Stomach smooth muscle (tissue), 2 donors: ENCODE data around the gene SCUBE1.

Source experiments
- H3K27ac ChIP-seq: one replicate; pipeline ENCODE4 v1.7.0; 2013; ENCODE audit warnings: mild to moderate bottlenecking, low read length, inconsistent platforms
- H3K27me3 ChIP-seq, 2 donors: one replicate each; pipeline ENCODE4 v1.7.0; 2013; ENCODE audit warnings: low read length in 2 of 2; ENCODE audit not compliant: insufficient read depth in 2 of 2, control insufficient read depth in 1 of 2
- H3K36me3 ChIP-seq, 2 donors: one replicate each; pipeline ENCODE4 v1.7.0; 2013; ENCODE audit warnings: low read length in 2 of 2; ENCODE audit not compliant: control insufficient read depth in 2 of 2, insufficient read depth in 2 of 2
- H3K4me1 ChIP-seq: one replicate; pipeline ENCODE4 v1.7.0; 2013; ENCODE audit warnings: low read length; ENCODE audit not compliant: control insufficient read depth, insufficient read depth
- H3K4me3 ChIP-seq, 2 donors: one replicate each; pipeline ENCODE4 v1.7.0; 2013; ENCODE audit warnings: low read length in 2 of 2
- H3K9ac ChIP-seq, 2 donors: one replicate each; pipeline ENCODE4 v1.7.0; 2013; ENCODE audit warnings: low read length in 2 of 2, mild to moderate bottlenecking in 1 of 2
- H3K9me3 ChIP-seq, 2 donors: one replicate each; pipeline ENCODE4 v1.7.0; 2013; ENCODE audit warnings: low read length in 2 of 2; ENCODE audit not compliant: control insufficient read depth in 2 of 2
- donor health status: healthy.
- donor health status: Pancreatic carcinoma.

SCUBE1 gene

GRCh38 chr22:43327157-43327438, 16.1 kb downstream of the SCUBE1 start:
- no peak overlapping the region for H3K4me3 ChIP-seq
- no peak overlapping the region for H3K9ac ChIP-seq
- H3K36me3 ChIP-seq = no peaks in the 10 kb centered on the region
- no peak overlapping the region for H3K27ac ChIP-seq
- peaks cover 38% of the 10 kb centered on the region for H3K4me1 ChIP-seq
- H3K9me3 ChIP-seq = no peaks in the 10 kb centered on the region
- no peaks in the 10 kb centered on the region for H3K27me3 ChIP-seq

GRCh38 chr22:43326331-43327156, 16.6 kb downstream of the SCUBE1 start:
- no peaks in the 10 kb centered on the region for H3K36me3 ChIP-seq
- H3K4me1 ChIP-seq = peaks cover 36% of the 10 kb centered on the region
- no peaks in the 10 kb centered on the region for H3K27me3 ChIP-seq
- H3K4me3 ChIP-seq = no peak overlapping the region
- no peak overlapping the region for H3K27ac ChIP-seq
- H3K9ac ChIP-seq = no peak overlapping the region
- H3K9me3 ChIP-seq = no peaks in the 10 kb centered on the region

- Histone ChIP-seq H3K4me3 (no peak overlapping the region), H3K4me1 (peaks cover 30% of the 10 kb centered on the region), H3K36me3 (no peaks in the 10 kb centered on the region)
These were observed 18.0 kb downstream of the SCUBE1 start for GRCh38 chr22:43325176-43325575.

GRCh38 chr22:43320943-43321900, 21.9 kb downstream of the SCUBE1 start:
- H3K4me3 ChIP-seq = no peak overlapping the region
- no peaks in the 10 kb centered on the region for H3K36me3 ChIP-seq
- peaks cover 39% of the 10 kb centered on the region for H3K4me1 ChIP-seq

More at GRCh38 chr22:43325176-43325575, 18.0 kb downstream of the SCUBE1 start:
- Histone ChIP-seq H3K27me3 (no peaks in the 10 kb centered on the region), H3K9ac (no peak overlapping the region), H3K27ac (no peak overlapping the region), H3K9me3 (no peaks in the 10 kb centered on the region)

GRCh38 chr22:43319661-43320486, 23.3 kb downstream of the SCUBE1 start:
- no peaks in the 10 kb centered on the region for H3K9me3 ChIP-seq
- H3K27ac ChIP-seq = peak overlapping the region; percentile 49

More at GRCh38 chr22:43320943-43321900, 21.9 kb downstream of the SCUBE1 start:
- Histone ChIP-seq H3K27ac (peak overlapping the region; percentile 49), H3K9me3 (no peaks in the 10 kb centered on the region), H3K27me3 (no peaks in the 10 kb centered on the region), H3K9ac (no peak overlapping the region)

GRCh38 chr22:43317239-43317638, 25.9 kb downstream of the SCUBE1 start:
- peaks cover 65% of the 10 kb centered on the region for H3K4me1 ChIP-seq
- H3K27me3 ChIP-seq = no peaks in the 10 kb centered on the region
- no peak overlapping the region for H3K27ac ChIP-seq

More at GRCh38 chr22:43319661-43320486, 23.3 kb downstream of the SCUBE1 start:
- no peaks in the 10 kb centered on the region for H3K36me3 ChIP-seq
- no peaks in the 10 kb centered on the region for H3K27me3 ChIP-seq
- H3K4me3 ChIP-seq = peak overlapping the region in 1 of 2 donors; percentile 35
- H3K9ac ChIP-seq = no peak overlapping the region
- H3K4me1 ChIP-seq = peaks cover 46% of the 10 kb centered on the region

GRCh38 chr22:43315687-43316217, 27.4 kb downstream of the SCUBE1 start:
- Histone ChIP-seq H3K27me3 (no peaks in the 10 kb centered on the region), H3K4me3 (no peak overlapping the region), H3K27ac (no peak overlapping the region), H3K4me1 (peaks cover 73% of the 10 kb centered on the region), H3K9ac (no peak overlapping the region), H3K9me3 (no peaks in the 10 kb centered on the region), H3K36me3 (no peaks in the 10 kb centered on the region)

More at GRCh38 chr22:43317239-43317638, 25.9 kb downstream of the SCUBE1 start:
- no peaks in the 10 kb centered on the region for H3K36me3 ChIP-seq
- H3K4me3 ChIP-seq = no peak overlapping the region
- no peaks in the 10 kb centered on the region for H3K9me3 ChIP-seq
- H3K9ac ChIP-seq = no peak overlapping the region

GRCh38 chr22:43314611-43315010, 28.6 kb downstream of the SCUBE1 start:
- no peak overlapping the region for H3K27ac ChIP-seq

GRCh38 chr22:43313890-43314474, 29.2 kb downstream of the SCUBE1 start:
- H3K36me3 ChIP-seq = no peaks in the 10 kb centered on the region
- H3K4me3 ChIP-seq = no peak overlapping the region
- no peaks in the 10 kb centered on the region for H3K27me3 ChIP-seq
- H3K9me3 ChIP-seq = no peaks in the 10 kb centered on the region
- no peak overlapping the region for H3K9ac ChIP-seq
- peak overlapping the region; percentile 24 for H3K27ac ChIP-seq
- peaks cover 68% of the 10 kb centered on the region for H3K4me1 ChIP-seq

More at GRCh38 chr22:43314611-43315010, 28.6 kb downstream of the SCUBE1 start:
- Histone ChIP-seq H3K9me3 (no peaks in the 10 kb centered on the region), H3K4me3 (no peak overlapping the region), H3K27me3 (no peaks in the 10 kb centered on the region), H3K36me3 (no peaks in the 10 kb centered on the region), H3K4me1 (peaks cover 69% of the 10 kb centered on the region), H3K9ac (no peak overlapping the region)
